Measurements from ENCODE around the gene PRPH2. TPM values are rescaled to one million over a fixed set of nuclear protein-coding genes. Genes with fewer than 3 reads are reported as not detected.

Gene PRPH2
- total RNA-seq, 2 experiments from 2014 or later = 0.08 to 0.11 TPM

GRCh38 chr6:42690151-42690702 is 32.2 kb downstream of the PRPH2 start:
- Mint-ChIP-seq H3K27me3 (no peaks in the 10 kb centered on the region), H3K4me3 (no peak overlapping the region), H3K36me3 (ENCODE audit: low read depth) (peaks cover 81% of the 10 kb centered on the region), H3K27ac (peak overlapping the region; percentile 81), H3K4me1 (ENCODE audit: low read depth) (peaks cover 39% of the 10 kb centered on the region), H3K9me3 (no peaks in the 10 kb centered on the region)
- H3K36me3 ChIP-seq (ENCODE audit: insufficient read depth, low read length) = peaks cover 63% of the 10 kb centered on the region
- peaks cover 11% of the 10 kb centered on the region for H3K4me1 ChIP-seq (ENCODE audit: insufficient read depth, low read length)
- CTCF ChIA-PET = no interaction called here
- H3K27ac ChIP-seq (ENCODE audit: low read depth in 1 of 2, low read length in 2 of 2) = peak overlapping the region in 1 of 2 donors; percentile 37
- DNase-seq = no peak
- intact Hi-C loops (cut with DNase I, micrococcal nuclease) = no loop called here
- H3K9me3 ChIP-seq (ENCODE audit: control insufficient read depth in 1 of 2, insufficient read depth in 1 of 2, low read length in 2 of 2) = no peaks in the 10 kb centered on the region
- POLR2A ChIA-PET = interaction anchor here (1.2 kb wide), 1 partner anchor 81 kb away, joined by 3 read pairs; no protein-coding TSS in a partner anchor
- TF ChIP-seq CTCF (IDR thresholded peaks at IDR 0.05) = no peak
- ATAC-seq (ENCODE audit: poor library complexity) = no peak
- no peaks in the 10 kb centered on the region for H3K27me3 ChIP-seq (ENCODE audit: control insufficient read depth in 1 of 2, insufficient read depth in 2 of 2, low read length in 2 of 2)
- no peak overlapping the region for H3K4me3 ChIP-seq (ENCODE audit: low read length)

GRCh38 chr6:42689371-42689770 is 33.0 kb downstream of the PRPH2 start:
- no peak overlapping the region for H3K27ac ChIP-seq (ENCODE audit: low read depth in 1 of 2, low read length in 2 of 2)
- TF ChIP-seq CTCF (IDR thresholded peaks at IDR 0.05) = no peak
- H3K4me1 Mint-ChIP-seq (ENCODE audit: low read depth) = peaks cover 31% of the 10 kb centered on the region
- peak overlapping the region; percentile 81 for H3K27ac Mint-ChIP-seq
- ATAC-seq (ENCODE audit: poor library complexity) (no peak), DNase-seq (no peak)
- H3K4me3 Mint-ChIP-seq = no peak overlapping the region
- H3K27me3 Mint-ChIP-seq = no peaks in the 10 kb centered on the region
- H3K9me3 ChIP-seq (ENCODE audit: control insufficient read depth in 1 of 2, insufficient read depth in 1 of 2, low read length in 2 of 2) = no peaks in the 10 kb centered on the region
- no peaks in the 10 kb centered on the region for H3K9me3 Mint-ChIP-seq
- peaks cover 71% of the 10 kb centered on the region for H3K36me3 ChIP-seq (ENCODE audit: insufficient read depth, low read length)
- intact Hi-C loops (cut with DNase I, micrococcal nuclease) = no loop called here
- POLR2A ChIA-PET = no interaction called here
- peaks cover 11% of the 10 kb centered on the region for H3K4me1 ChIP-seq (ENCODE audit: insufficient read depth, low read length)
- H3K36me3 Mint-ChIP-seq (ENCODE audit: low read depth) = peaks cover 90% of the 10 kb centered on the region
- H3K4me3 ChIP-seq (ENCODE audit: low read length) = no peak overlapping the region
- CTCF ChIA-PET = interaction anchor here (0.8 to 1.2 kb wide), 2 partner anchors 37 to 173 kb away, joined by 3 to 4 read pairs; no protein-coding TSS in a partner anchor
- no peaks in the 10 kb centered on the region for H3K27me3 ChIP-seq (ENCODE audit: control insufficient read depth in 1 of 2, insufficient read depth in 2 of 2, low read length in 2 of 2)

GRCh38 chr6:42688281-42688680 is 34.1 kb downstream of the PRPH2 start:
- peaks cover 92% of the 10 kb centered on the region for H3K36me3 Mint-ChIP-seq (ENCODE audit: low read depth)
- peaks cover 20% of the 10 kb centered on the region for H3K4me1 Mint-ChIP-seq (ENCODE audit: low read depth)
- H3K9me3 ChIP-seq (ENCODE audit: control insufficient read depth in 1 of 2, insufficient read depth in 1 of 2, low read length in 2 of 2) = no peaks in the 10 kb centered on the region
- POLR2A ChIA-PET = interaction anchor here (0.7 to 1.1 kb wide), 2 partner anchors 9 to 83 kb away, joined by 3 to 4 read pairs; no protein-coding TSS in a partner anchor
- no peak for DNase-seq
- intact Hi-C loops (cut with DNase I, micrococcal nuclease) = no loop called here
- no peak for TF ChIP-seq CTCF (IDR thresholded peaks at IDR 0.05)
- H3K27ac ChIP-seq (ENCODE audit: low read depth in 1 of 2, low read length in 2 of 2) = no peak overlapping the region
- no peak overlapping the region for H3K4me3 ChIP-seq (ENCODE audit: low read length)
- no peaks in the 10 kb centered on the region for H3K27me3 ChIP-seq (ENCODE audit: control insufficient read depth in 1 of 2, insufficient read depth in 2 of 2, low read length in 2 of 2)
- peaks cover 2% of the 10 kb centered on the region for H3K4me1 ChIP-seq (ENCODE audit: insufficient read depth, low read length)
- H3K4me3 Mint-ChIP-seq = no peak overlapping the region
- peaks cover 78% of the 10 kb centered on the region for H3K36me3 ChIP-seq (ENCODE audit: insufficient read depth, low read length)
- CTCF ChIA-PET = interaction anchor here (1.2 kb wide), 1 partner anchor 38 kb away, joined by 3 read pairs; no protein-coding TSS in a partner anchor
- H3K27ac Mint-ChIP-seq = peak overlapping the region; percentile 2
- ATAC-seq (ENCODE audit: poor library complexity) = no peak
- no peaks in the 10 kb centered on the region for H3K9me3 Mint-ChIP-seq
- no peaks in the 10 kb centered on the region for H3K27me3 Mint-ChIP-seq

Data from CD4-positive, alpha-beta T cell (primary cell).